PFSK-1 (cell line): ENCODE measurements around the gene TRPM5.

ENCODE experiments used
- FOXP2 ChIP-seq: optimal IDR thresholded peaks from 2 replicates; pipeline ENCODE3; 2011; ENCODE audit warnings: borderline replicate concordance, control low read depth, inconsistent platforms; ENCODE audit not compliant: insufficient read depth; ENCODE audit errors: extremely low read length, extremely low read depth
- POLR2AphosphoS5 ChIP-seq: IDR thresholded peaks from 2 replicates; pipeline ENCODE4 v1.6.1; 2012; ENCODE audit warnings: low read depth, mild to moderate bottlenecking, control low read depth, low read length, moderate library complexity
- SIN3A ChIP-seq: IDR thresholded peaks from 2 replicates; pipeline ENCODE4 v1.6.1; 2012; ENCODE audit warnings: mild to moderate bottlenecking, low read length, moderate library complexity, borderline replicate concordance; ENCODE audit not compliant: insufficient read depth
- TAF1 ChIP-seq: IDR thresholded peaks from 2 replicates; pipeline ENCODE4 v1.6.1; 2012; ENCODE audit warnings: low read length, control low read depth, borderline replicate concordance; ENCODE audit not compliant: insufficient read depth
- TF ChIP-seq, protein P1 (sequence below), 2 experiments: IDR thresholded peaks; 2 replicates each; pipeline versions ENCODE4 v1.6.1 to v1.8.0; 2011 to 2012; ENCODE audit warnings: low read depth in 2 of 2, low read length in 2 of 2, control low read depth in 1 of 2, inconsistent platforms in 1 of 2, mild to moderate bottlenecking in 1 of 2, moderate library complexity in 1 of 2; ENCODE audit not compliant: insufficient read depth in 1 of 2

TRPM5 gene

DNA sequence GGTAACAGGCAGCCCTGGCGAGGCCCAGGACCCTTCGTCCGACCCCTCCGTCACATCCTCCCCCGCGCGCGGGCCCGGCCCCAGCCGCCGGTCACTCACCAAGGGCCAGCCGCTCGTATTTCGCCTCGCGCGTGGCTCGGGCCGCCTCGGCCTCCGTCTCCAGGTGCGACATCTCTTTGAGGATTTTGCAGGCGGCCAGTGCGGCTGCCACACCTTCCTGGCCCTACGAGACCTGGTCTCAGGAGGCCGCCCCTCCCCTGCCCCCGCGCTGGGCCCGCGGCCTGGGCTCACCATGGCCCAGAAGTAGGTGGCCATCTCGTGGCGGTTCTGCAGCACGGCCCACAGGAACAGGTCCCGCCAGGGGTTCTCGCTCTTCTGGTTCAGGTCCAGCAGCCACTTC lies 29.7 kb downstream of the TRPM5 start:
- TF ChIP-seq POLR2AphosphoS5 = no peak
- TF ChIP-seq, protein P1, sequence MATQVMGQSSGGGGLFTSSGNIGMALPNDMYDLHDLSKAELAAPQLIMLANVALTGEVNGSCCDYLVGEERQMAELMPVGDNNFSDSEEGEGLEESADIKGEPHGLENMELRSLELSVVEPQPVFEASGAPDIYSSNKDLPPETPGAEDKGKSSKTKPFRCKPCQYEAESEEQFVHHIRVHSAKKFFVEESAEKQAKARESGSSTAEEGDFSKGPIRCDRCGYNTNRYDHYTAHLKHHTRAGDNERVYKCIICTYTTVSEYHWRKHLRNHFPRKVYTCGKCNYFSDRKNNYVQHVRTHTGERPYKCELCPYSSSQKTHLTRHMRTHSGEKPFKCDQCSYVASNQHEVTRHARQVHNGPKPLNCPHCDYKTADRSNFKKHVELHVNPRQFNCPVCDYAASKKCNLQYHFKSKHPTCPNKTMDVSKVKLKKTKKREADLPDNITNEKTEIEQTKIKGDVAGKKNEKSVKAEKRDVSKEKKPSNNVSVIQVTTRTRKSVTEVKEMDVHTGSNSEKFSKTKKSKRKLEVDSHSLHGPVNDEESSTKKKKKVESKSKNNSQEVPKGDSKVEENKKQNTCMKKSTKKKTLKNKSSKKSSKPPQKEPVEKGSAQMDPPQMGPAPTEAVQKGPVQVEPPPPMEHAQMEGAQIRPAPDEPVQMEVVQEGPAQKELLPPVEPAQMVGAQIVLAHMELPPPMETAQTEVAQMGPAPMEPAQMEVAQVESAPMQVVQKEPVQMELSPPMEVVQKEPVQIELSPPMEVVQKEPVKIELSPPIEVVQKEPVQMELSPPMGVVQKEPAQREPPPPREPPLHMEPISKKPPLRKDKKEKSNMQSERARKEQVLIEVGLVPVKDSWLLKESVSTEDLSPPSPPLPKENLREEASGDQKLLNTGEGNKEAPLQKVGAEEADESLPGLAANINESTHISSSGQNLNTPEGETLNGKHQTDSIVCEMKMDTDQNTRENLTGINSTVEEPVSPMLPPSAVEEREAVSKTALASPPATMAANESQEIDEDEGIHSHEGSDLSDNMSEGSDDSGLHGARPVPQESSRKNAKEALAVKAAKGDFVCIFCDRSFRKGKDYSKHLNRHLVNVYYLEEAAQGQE (IDR thresholded peaks at IDR 0.05; ENCODE audit: insufficient read depth in 1 of 2, low read depth in 2 of 2, low read length in 2 of 2) = no peak
- TF ChIP-seq SIN3A = no peak
- no peak for TF ChIP-seq TAF1
- TF ChIP-seq FOXP2 = no peak

DNA sequence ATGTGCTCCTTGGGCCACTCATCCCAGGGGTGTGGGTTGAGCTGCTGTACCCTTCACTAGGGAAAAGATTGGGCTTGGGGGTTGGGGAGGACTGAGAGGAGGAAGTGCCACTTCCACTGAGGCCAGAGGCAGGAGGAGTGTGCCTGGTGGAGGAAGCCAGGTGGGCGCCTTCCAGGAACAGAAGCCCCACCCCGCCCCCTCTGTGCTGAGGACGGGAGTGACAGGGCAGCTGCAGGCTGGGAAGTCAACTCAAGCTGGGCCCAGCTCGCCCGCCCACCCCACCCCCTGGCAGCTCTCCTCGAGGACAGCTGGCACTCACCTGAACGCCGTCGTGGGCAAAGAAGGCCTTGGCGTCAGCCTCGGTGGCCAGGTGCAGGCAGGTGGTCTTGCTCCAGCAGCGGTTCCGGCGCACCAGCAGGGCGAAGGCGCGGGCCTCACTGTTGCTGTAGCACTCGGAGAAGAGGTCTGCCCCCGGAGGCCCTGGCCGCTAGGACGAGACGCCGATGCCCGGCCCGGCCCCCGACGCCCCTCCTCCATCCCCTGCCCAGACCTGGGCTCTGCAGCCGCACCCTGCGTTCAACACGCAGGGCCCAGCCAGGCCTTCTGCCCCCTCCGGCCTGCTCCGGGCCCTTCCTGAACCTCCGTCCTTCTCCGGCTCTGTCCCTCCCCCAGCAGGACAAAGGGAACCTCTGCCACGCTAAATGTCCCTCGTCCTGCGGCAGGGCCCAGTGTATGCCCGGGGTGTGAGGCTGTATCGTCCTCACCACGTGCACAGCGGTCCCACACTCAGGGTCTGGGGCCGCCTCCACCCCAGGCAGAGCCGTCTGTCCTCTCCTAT lies 30.4 kb downstream of the TRPM5 start:
- TF ChIP-seq SIN3A (no peak), POLR2AphosphoS5 (no peak), FOXP2 (no peak), TAF1 (no peak)
- TF ChIP-seq, protein P1 (IDR thresholded peaks at IDR 0.05; ENCODE audit: insufficient read depth in 1 of 2, low read depth in 2 of 2, low read length in 2 of 2) = no peak

DNA sequence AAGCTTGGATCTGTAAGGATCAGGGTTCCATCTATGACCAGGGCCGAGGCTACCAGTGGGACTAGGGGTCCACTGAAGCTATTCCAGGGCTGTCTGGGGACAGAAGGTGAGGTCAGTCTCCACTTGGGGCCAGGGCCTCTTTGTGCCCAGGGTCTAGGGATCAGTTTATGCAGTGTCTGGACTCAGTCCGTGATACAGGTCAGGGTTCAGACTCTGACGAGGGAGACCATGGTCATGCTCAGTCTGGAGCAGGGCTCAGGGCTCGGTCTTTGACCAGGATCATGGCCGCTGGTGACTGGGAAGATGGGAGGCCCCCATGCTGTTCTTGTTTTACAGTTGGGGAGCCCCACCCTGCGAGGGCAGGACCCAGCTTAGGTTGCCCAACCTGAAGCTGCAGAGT lies 32.0 kb downstream of the TRPM5 start:
- TF ChIP-seq FOXP2 = no peak
- TF ChIP-seq, protein P1 (IDR thresholded peaks at IDR 0.05; ENCODE audit: insufficient read depth in 1 of 2, low read depth in 2 of 2, low read length in 2 of 2) = no peak
- no peak for TF ChIP-seq SIN3A

DNA sequence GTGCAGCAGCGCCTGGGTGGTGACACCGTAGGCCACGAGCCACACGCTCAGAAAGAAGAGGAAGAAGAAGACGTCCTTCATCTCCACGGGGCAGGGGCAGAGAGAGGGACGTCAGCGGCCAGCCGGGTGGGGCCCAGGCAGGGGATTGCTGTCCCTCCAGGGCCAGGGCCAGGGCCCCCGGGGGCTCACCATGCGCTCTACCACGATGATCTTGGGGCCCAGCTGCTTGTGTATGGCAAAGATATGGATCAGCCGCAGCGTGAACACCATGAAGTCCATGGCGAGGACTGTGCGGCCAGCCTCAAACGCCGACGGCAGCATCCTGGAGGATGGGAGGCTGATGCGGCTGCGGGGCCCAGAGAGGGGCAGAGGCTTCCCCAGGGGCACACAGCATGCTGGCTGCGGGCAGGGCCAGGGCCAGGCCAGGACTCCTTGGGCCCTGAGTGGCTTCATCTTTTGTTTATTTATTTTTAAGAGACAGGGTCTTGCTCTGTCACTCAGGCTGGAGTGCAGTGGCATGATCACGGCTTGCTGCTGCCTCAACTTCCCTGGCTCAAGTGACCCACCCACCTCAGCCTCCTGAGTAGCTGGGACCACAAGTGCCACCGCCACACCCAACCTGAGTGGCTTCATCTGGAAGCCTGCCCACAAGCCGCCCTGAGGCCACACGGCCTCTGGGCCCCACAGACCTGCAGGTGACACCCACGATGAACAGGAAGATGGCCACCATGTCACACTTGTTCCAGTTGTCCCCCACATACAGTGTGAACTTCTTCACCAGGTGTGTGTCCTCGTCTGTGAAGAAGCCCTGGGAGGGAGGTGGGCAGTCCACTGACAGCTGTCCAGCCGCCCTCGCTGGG lies 32.6 kb downstream of the TRPM5 start:
- TF ChIP-seq POLR2AphosphoS5 (no peak), FOXP2 (no peak), TAF1 (no peak)
- TF ChIP-seq, protein P1 (IDR thresholded peaks at IDR 0.05; ENCODE audit: insufficient read depth in 1 of 2, low read depth in 2 of 2, low read length in 2 of 2) = no peak
